ENCODE data around the gene SREBF2.

The SREBF2 gene

DNA sequence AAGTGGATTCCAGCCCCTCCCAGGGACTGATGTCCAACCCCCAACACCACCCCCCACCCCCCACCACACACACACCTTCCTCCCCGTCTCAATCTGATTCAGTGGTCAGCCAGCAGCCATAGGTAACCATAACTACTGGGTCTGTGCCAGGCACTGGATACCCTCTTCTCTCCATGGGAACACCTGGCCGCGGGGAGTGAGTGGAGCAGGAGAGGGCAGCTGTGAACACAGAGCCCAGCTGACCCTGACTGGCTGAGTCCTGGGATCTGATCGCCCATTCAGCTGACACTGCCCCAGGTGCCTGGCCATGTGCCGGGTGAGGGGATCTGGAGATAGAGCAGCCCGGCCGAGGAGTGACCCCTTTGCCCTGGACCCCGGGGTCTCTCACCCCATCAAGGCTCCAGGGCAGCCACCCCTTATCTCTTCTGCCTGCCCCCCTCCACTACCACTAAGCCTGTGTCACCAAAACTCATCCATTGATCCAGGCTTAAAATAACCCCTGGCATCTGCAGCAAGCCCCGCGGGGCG, 84.5 kb downstream of the SREBF2 start:
- TF ChIP-seq, protein P1, sequence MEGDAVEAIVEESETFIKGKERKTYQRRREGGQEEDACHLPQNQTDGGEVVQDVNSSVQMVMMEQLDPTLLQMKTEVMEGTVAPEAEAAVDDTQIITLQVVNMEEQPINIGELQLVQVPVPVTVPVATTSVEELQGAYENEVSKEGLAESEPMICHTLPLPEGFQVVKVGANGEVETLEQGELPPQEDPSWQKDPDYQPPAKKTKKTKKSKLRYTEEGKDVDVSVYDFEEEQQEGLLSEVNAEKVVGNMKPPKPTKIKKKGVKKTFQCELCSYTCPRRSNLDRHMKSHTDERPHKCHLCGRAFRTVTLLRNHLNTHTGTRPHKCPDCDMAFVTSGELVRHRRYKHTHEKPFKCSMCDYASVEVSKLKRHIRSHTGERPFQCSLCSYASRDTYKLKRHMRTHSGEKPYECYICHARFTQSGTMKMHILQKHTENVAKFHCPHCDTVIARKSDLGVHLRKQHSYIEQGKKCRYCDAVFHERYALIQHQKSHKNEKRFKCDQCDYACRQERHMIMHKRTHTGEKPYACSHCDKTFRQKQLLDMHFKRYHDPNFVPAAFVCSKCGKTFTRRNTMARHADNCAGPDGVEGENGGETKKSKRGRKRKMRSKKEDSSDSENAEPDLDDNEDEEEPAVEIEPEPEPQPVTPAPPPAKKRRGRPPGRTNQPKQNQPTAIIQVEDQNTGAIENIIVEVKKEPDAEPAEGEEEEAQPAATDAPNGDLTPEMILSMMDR (IDR thresholded peaks at IDR 0.05; ENCODE audit: insufficient read depth, missing control alignments): no peak
- FAIRE-seq (no peak), DNase-seq (ENCODE audit: insufficient read length, low spot score) (no peak)

DNA sequence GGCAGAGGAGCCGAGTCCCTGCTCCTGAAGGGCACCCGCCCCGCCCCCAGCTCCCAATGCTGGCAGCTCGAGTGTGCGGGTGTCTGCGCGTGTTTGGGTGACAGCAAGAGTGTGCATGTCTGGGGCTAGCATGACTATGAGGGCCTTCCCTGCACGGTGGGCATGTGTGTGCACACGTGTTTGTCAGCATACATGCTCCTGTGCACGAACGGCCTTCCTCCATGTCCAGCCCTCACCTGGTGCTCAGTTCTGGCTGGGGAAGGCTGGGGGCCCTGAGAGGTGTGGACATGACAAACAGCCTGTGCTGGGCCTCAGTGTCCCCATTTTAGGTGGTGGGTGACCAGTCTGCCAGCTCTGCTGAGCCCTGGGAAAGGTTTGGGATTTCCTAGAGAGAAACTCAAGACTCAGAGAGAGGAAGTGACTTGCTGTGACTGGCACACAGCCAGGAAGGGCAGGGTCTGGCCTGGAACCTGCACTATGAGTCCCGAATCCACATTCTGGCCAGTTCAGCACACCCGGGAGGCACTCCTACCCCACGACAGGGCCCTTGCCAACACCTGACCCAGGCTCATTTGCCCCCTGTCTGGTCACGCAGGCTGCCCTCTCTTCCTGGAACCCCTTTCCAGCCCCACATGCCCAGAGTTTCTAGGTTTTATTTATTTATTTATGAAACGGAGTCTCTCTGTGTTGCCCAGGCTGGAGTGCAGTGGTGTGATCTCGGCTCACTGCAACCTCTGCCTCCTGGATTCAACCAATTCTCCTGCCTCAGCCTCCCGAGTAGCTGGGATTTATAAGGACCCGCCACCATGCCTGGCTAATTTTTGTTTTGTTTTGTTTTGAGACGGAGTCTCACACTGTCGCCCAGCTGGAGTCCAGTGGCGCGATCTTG, 85.2 kb downstream of the SREBF2 start:
- TF ChIP-seq, protein P1 (IDR thresholded peaks at IDR 0.05; ENCODE audit: insufficient read depth, missing control alignments): no peak
- FAIRE-seq (no peak), DNase-seq (ENCODE audit: insufficient read length, low spot score) (no peak)

GRCh38 chr22:41919357-41920224, 86.7 kb downstream of the SREBF2 start:
- TF ChIP-seq, protein P1 (IDR thresholded peaks at IDR 0.05; ENCODE audit: insufficient read depth, missing control alignments): no peak
- FAIRE-seq (no peak), DNase-seq (ENCODE audit: insufficient read length, low spot score) (no peak)

DNA sequence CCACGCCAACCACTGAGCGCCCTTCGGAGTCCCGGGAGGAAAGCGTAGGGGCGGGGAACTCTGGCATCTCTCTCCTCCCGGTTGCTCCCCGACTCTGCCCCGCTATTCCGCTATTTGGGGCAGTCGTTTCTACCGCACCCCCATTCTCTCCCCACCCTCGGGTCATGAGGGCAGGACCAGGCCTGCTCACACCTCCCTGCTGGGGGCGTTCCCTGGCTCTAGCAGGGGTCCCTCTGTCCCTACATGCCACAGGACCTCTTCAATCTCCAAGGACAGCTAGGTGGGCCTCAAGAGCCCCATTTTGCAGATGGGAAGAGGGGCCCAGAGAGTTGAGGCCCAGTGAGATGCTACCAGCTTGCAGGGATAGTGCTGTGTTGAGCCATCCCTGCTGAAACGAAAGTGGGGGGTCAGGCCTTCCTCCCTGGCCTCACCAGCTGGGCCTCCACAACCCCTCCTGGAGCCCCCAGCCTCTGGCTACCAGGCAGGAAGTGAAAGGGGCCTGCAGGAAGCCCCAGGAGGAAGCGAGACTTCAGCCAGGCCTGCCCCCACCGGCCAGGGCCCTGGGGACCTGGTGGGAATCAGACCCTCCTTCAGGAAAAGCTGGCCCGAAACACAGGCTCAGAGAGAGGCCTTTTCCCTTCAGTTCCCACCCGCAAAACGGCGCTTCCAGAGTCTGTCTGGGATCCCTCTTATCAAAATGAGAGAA, 87.5 kb downstream of the SREBF2 start:
- DNase-seq (ENCODE audit: insufficient read length, low spot score) (no peak), FAIRE-seq (no peak)
- TF ChIP-seq, protein P1 (IDR thresholded peaks at IDR 0.05; ENCODE audit: insufficient read depth, missing control alignments): no peak

- no peak for DNase-seq (ENCODE audit: insufficient read length, low spot score)
- FAIRE-seq: no peak
- TF ChIP-seq, protein P1 (IDR thresholded peaks at IDR 0.05; ENCODE audit: insufficient read depth, missing control alignments): no peak
These were observed 89.4 kb downstream of the SREBF2 start for GRCh38 chr22:41922328-41922727.

GRCh38 chr22:41922940-41923594, 90.2 kb downstream of the SREBF2 start:
- TF ChIP-seq, protein P1 (IDR thresholded peaks at IDR 0.05; ENCODE audit: insufficient read depth, missing control alignments): no peak
- FAIRE-seq: no peak
- no peak for DNase-seq (ENCODE audit: insufficient read length, low spot score)

Data from D721Med (cell line).